Left lung (tissue), 10 donors: ENCODE results near the gene DKK3. TPM values are rescaled to one million over a fixed set of nuclear protein-coding genes. Genes with fewer than 3 reads are reported as not detected.
A peak's percentile ranks its signal among the peaks of the same experiment; 100 is the strongest.

ENCODE experiments used
- ATAC-seq: fragments of 200-7000 bp; cut with Tn5 transposase; one replicate; pipeline ENCODE4 v1.9.1; 2020; ENCODE audit warnings: moderate library complexity
- DNase-seq, 4 donors: peaks; one replicate each; pipeline ENCODE4 v3.0.0-alpha.2; 2013 to 2020
- H3K27ac ChIP-seq, 2 donors: fragments of 200-600 bp; sonication (generic) in 1 of 2; one replicate each; pipeline versions ENCODE4 v1.5.0 to v1.8.0; 2020 to 2021
- H3K27me3 ChIP-seq, 2 donors: fragments of 200-600 bp; sonication (generic) in 1 of 2; one replicate each; pipeline versions ENCODE4 v1.5.0 to v1.8.0; 2020 to 2021
- H3K36me3 ChIP-seq, 2 donors: fragments of 200-600 bp; sonication (generic) in 1 of 2; one replicate each; pipeline versions ENCODE4 v1.5.0 to v1.8.0; 2020 to 2021
- H3K4me1 ChIP-seq, 2 donors: fragments of 200-600 bp; one replicate each; pipeline ENCODE4 v1.8.0; 2021
- H3K4me3 ChIP-seq, 2 donors: fragments of 200-600 bp; sonication (generic) in 1 of 2; one replicate each; pipeline versions ENCODE4 v1.5.0 to v1.8.0; 2020 to 2021; ENCODE audit warnings: mild to moderate bottlenecking in 1 of 2
- H3K9me3 ChIP-seq, 2 donors: fragments of 200-600 bp; sonication (generic) in 1 of 2; one replicate each; pipeline versions ENCODE4 v1.5.0 to v1.8.0; 2020 to 2021
- intact Hi-C, 2 donors: fragments of 100-400 bp; cut with DNase I; formaldehyde crosslinking; loops; one replicate each; pipeline versions ENCODE4 v1.11.2 to v1.14.2; 2022
- polyA plus RNA-seq, 6 donors: library from polyadenylated mRNA; unstranded; fragments of 120-200 nt; gene quantifications; one replicate each; pipeline ENCODE4 v1.2.1, GENCODE V29; 2013; ENCODE audit not compliant: insufficient read length in 6 of 6
- total RNA-seq, 2 donors: library from RNA; stranded (reverse); fragmentation: NEBNext Ultra II Directional; extraction: Animal tissue kit (Norgen Biotek cat#: 25700); gene quantifications; one replicate each; pipeline ENCODE4 v1.2.1, GENCODE V29; 2021
- TF ChIP-seq, protein P1 (sequence below), 2 donors: fragments of 200-600 bp; sonication (generic) in 1 of 2; IDR thresholded peaks; one replicate each; pipeline versions ENCODE4 v1.5.0 to v1.8.0; 2021; ENCODE audit warnings: antibody characterized with exemption in 2 of 2
- donor health status: DM: no; HTN: yes; CAD: no.
- donor health status: DM: no; HTN: no; CAD: no.

The DKK3 gene
- total and polyA plus RNA-seq, 8 donors: 122 to 198 (median 167) TPM

- no peak overlapping the region for H3K4me3 ChIP-seq
- DNase-seq (no peak), ATAC-seq (no peak)
- H3K27me3 ChIP-seq: no peaks in the 10 kb centered on the region
- H3K27ac ChIP-seq: no peak overlapping the region
- H3K9me3 ChIP-seq: no peaks in the 10 kb centered on the region
- TF ChIP-seq, protein P1, sequence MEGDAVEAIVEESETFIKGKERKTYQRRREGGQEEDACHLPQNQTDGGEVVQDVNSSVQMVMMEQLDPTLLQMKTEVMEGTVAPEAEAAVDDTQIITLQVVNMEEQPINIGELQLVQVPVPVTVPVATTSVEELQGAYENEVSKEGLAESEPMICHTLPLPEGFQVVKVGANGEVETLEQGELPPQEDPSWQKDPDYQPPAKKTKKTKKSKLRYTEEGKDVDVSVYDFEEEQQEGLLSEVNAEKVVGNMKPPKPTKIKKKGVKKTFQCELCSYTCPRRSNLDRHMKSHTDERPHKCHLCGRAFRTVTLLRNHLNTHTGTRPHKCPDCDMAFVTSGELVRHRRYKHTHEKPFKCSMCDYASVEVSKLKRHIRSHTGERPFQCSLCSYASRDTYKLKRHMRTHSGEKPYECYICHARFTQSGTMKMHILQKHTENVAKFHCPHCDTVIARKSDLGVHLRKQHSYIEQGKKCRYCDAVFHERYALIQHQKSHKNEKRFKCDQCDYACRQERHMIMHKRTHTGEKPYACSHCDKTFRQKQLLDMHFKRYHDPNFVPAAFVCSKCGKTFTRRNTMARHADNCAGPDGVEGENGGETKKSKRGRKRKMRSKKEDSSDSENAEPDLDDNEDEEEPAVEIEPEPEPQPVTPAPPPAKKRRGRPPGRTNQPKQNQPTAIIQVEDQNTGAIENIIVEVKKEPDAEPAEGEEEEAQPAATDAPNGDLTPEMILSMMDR (IDR thresholded peaks at IDR 0.05): no peak
- H3K4me1 ChIP-seq: no peaks in the 10 kb centered on the region
- H3K36me3 ChIP-seq: peaks cover 0 to 75% of the 10 kb centered on the region in 2 donors
- intact Hi-C loops: no loop called here
These were observed 72.9 kb downstream of the DKK3 start for GRCh38 chr11:11935536-11935935.

DNA sequence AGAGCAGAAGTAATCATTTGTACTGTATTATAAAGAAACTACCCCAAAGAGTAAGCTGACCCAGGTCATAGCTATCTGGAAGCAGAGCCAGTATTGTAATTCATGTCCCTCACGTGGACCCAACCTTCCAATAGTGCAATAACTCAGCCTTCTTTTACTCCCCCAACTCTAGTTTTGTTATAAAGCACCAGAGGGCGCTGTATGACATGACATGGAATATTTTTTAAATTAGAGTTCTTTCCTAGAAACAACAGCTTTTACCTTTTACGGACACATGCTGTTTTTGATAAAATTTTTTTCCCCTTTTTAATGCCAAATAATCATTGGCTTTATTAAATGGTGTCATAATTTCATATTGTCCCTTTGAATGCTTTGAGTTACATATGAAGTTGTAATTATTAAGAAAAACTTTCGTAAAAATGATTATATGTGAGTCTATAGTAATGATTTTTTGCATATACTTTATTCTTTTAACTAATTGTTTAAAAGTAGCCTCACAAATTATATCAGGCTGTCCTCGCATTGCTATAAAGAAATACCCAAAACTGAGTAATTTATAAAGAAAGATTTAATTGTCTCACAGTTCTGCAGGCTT is 76.9 kb downstream of the DKK3 start:
- Histone ChIP-seq H3K27ac (no peak overlapping the region), H3K9me3 (no peaks in the 10 kb centered on the region), H3K4me3 (no peak overlapping the region), H3K36me3 (peaks cover 0 to 51% of the 10 kb centered on the region in 2 donors), H3K4me1 (no peaks in the 10 kb centered on the region), H3K27me3 (no peaks in the 10 kb centered on the region)
- intact Hi-C loops: loop anchor here in 1 of 2 donors (5.0 kb wide), 1 partner anchor 111 kb away; no protein-coding TSS in a partner anchor
- DNase-seq (peak in 2 of 4 donors; percentile 51 to 70), ATAC-seq (peak; percentile 82)
- TF ChIP-seq, protein P1 (IDR thresholded peaks at IDR 0.05): peak; percentile 51 to 55

DNA sequence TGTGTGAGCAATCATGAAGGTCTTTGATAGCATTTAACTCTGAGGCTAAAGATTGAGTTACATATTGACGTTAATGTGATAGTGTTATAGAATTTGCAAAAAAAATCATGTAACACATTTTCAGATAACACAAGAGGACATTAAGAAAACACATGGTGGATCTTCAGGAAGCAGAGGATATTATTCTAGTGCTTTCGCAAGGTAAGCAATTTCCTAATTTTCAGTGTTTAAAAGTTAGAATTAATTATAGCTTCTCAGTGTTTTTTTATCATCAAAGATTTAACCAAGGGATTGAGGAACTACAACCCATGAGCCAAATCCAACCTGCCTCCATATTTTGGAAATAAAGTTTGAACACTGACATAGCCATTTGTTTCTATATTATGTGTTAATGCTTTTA is 78.5 kb downstream of the DKK3 start:
- no peak overlapping the region for H3K27ac ChIP-seq
- ATAC-seq (no peak), DNase-seq (no peak)
- no peaks in the 10 kb centered on the region for H3K4me1 ChIP-seq
- TF ChIP-seq, protein P1 (IDR thresholded peaks at IDR 0.05): no peak
- no peaks in the 10 kb centered on the region for H3K27me3 ChIP-seq
- peaks cover 0 to 51% of the 10 kb centered on the region in 2 donors for H3K36me3 ChIP-seq
- H3K9me3 ChIP-seq: no peaks in the 10 kb centered on the region
- no peak overlapping the region for H3K4me3 ChIP-seq
- intact Hi-C loops: loop anchor here in 1 of 2 donors (5.0 kb wide), 1 partner anchor 112 kb away; no protein-coding TSS in a partner anchor

DNA sequence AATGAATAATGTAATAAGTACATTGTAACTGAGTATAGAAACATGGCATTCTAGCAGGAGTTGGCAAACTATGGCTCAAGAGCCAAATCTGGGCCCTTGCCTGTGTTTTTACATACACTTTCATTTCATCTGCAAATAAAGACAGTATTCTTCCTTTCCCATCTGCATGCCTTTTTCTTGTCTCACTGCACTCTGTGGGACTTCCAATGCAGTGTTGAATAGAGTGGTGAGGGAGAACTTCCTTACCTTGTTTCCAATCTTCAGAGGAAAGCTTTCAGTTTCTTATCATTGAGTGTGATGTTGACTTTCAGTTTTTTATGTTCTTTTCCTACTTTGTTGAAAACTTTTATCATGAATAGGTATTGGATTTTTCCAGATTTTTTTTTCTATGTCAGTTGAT is 84.6 kb downstream of the DKK3 start:
- no peak for DNase-seq
- no peak for ATAC-seq
- H3K27me3 ChIP-seq: no peaks in the 10 kb centered on the region
- no peaks in the 10 kb centered on the region for H3K9me3 ChIP-seq
- intact Hi-C loops: no loop called here
- no peak overlapping the region for H3K27ac ChIP-seq
- no peaks in the 10 kb centered on the region for H3K4me1 ChIP-seq
- TF ChIP-seq, protein P1 (IDR thresholded peaks at IDR 0.05): no peak
- H3K36me3 ChIP-seq: peaks cover 0 to 31% of the 10 kb centered on the region in 2 donors
- no peak overlapping the region for H3K4me3 ChIP-seq

- no peak for DNase-seq
- Histone ChIP-seq H3K36me3 (peaks cover 0 to 14% of the 10 kb centered on the region in 2 donors), H3K4me1 (no peaks in the 10 kb centered on the region), H3K27ac (no peak overlapping the region), H3K27me3 (no peaks in the 10 kb centered on the region), H3K9me3 (no peaks in the 10 kb centered on the region), H3K4me3 (no peak overlapping the region)
- TF ChIP-seq, protein P1 (IDR thresholded peaks at IDR 0.05): no peak
- intact Hi-C loops: no loop called here
- ATAC-seq: no peak
These were observed 91.4 kb downstream of the DKK3 start for GRCh38 chr11:11916981-11917399.
